GM08714 (cell line): ENCODE data around the gene OR52N4.

Experiments
- H3K4me3 ChIP-seq: fragments of 200-500 bp; sonication (Bioruptor generic); 2 replicates; pipeline ENCODE4 v1.5.1; 2014; ENCODE audit warnings: mild to moderate bottlenecking, low read length, inconsistent platforms
- ZNF274 ChIP-seq: IDR thresholded peaks from 2 replicates; pipeline ENCODE4 v1.6.1; 2012; ENCODE audit warnings: mild to moderate bottlenecking, low read depth, low read length

The OR52N4 gene

GRCh38 chr11:5783255-5783654, 29.2 kb downstream of the OR52N4 start, which contains the start of gene OR52N5:
OR52N5 (minus strand) TSS chr11:5783355; CDS start chr11:5778634, 4,721 bp downstream.
- TF ChIP-seq ZNF274, result no peak
- H3K4me3 ChIP-seq, result no peak within 1 kb of the TSS

- TF ChIP-seq ZNF274, result no peak
- no peak within 1 kb of the TSS for H3K4me3 ChIP-seq
These were observed 37.1 kb downstream of the OR52N4 start, which contains the start of gene OR52N1 for GRCh38 chr11:5791165-5791564. OR52N1 (minus strand) TSS chr11:5791265; CDS start chr11:5788816, 2,449 bp downstream.

GRCh38 chr11:5796541-5796940, 42.5 kb downstream of the OR52N4 start:
- TF ChIP-seq ZNF274, result no peak
- no peak overlapping the region for H3K4me3 ChIP-seq

GRCh38 chr11:5803982-5804381, 49.9 kb downstream of the OR52N4 start:
- TF ChIP-seq ZNF274, result no peak
- H3K4me3 ChIP-seq, result no peak overlapping the region
